GM18858 (cell line): ENCODE measurements around the gene EOGT.

Experiments
- ATAC-seq: cut with Tn5 transposase; IDR thresholded peaks from one replicate; pipeline ENCODE4 v1.9.1; 2021; ENCODE audit not compliant: unreplicated experiment

Gene EOGT

DNA sequence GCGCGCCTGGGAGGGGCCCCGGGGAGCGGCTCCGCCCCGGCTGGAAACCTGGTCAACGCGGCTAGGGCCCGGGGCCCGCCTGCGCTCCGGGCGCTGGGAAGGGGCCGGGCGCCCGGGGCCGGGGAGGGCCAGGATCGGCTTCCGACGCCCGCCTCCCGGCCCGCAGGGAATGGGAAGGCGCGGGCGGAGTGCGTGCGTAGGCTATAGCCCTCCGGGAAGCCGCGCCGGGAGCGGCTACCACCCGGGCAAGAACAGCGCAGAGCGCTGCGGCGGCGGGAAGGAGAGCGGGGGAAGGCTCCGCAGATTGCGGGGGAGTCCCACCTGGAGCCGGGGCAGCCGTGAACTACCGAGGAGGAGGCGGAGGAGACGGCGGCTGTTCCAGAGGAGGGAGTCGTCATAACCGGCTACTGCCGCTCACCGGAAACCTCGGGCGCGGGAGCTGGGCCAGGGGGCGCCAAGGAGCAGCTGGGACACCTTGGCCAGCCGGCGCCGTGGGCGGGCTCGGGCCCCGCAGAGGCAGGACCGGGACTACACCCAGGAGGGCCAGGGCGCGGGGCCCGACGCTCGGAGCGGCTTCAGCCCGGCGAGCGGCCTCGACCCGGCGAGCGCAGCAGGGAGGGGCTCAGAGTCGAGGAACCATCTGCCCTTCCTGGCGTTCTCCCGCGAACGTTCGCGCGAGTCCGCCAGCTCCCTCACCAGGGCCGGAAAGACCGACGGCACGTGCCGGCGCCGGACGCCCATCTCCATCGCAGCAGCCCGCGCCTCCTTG, at the start of gene EOGT:
EOGT (minus strand) TSS at position 432 of the 769 bp plus-strand sequence. CDS start 3,838 bp downstream, outside the sequence.
- peak; percentile 64 for ATAC-seq

DNA sequence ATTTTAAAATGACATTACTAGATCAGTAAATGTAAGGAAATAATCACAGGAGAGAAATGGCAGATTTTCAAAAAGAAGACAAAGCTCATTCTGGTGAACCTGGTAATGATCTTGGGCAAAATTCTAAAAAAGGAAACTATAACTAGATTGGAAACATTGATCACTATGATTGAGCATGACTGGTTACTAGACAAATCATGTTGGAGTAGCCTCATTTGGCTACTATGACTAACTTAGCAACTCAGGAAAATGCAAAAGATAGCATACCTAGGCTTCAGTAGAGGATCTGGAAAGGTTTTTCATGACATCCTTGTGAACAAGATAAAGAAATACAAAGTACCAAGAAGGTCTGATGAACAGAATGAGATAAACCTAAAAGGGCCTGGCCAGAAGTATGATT, 46.2 kb upstream of the EOGT start:
- ATAC-seq: no peak

GRCh38 chr3:69058947-69059224, 45.4 kb upstream of the EOGT start:
- no peak for ATAC-seq

DNA sequence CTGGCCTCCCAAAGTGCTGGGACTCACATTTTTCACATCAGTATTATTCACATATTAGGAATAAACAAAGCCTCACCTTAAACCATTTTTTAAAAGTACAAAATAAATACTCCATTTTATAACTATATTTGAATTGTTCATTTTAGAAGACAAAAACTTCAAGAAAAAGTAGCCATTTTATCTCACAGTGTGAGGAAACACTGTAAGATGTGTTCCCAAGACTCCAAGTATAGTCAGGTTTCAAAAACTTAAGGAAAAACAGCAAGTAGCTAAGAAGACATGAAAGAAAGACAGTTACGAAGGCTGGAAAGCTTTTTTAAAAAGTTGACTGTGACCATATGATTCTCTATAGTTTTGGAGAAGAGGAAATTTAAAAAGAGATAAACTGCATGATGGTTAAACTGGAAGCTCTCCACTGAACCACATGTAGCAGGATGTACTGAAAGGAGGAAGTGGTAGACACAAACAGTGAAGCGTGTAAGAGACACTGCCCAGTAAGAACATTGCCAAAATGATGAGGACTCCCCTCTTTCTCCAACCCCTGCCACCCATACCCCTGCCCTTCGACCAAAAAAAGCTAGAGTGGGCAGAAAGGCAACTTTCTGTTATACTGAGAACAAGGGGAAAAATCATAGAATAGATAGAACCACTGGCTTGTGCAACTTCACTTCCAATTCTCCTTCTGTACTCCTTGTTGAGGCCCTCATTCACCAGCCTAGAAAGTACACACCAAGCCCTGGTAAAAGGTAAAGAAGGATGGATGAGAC, 44.9 kb upstream of the EOGT start:
- ATAC-seq: peak; percentile 98

GRCh38 chr3:69052472-69052898, 39.0 kb upstream of the EOGT start:
- ATAC-seq: no peak

GRCh38 chr3:69051756-69052471, 38.4 kb upstream of the EOGT start, which contains the start of gene TMF1:
Gene TMF1 (minus strand): TSS chr3:69052333. CDS start chr3:69052086, 247 bp downstream.
- ATAC-seq: peak; percentile 94

- ATAC-seq: no peak
Observed at GRCh38 chr3:69048990-69049389, 35.5 kb upstream of the EOGT start.

DNA sequence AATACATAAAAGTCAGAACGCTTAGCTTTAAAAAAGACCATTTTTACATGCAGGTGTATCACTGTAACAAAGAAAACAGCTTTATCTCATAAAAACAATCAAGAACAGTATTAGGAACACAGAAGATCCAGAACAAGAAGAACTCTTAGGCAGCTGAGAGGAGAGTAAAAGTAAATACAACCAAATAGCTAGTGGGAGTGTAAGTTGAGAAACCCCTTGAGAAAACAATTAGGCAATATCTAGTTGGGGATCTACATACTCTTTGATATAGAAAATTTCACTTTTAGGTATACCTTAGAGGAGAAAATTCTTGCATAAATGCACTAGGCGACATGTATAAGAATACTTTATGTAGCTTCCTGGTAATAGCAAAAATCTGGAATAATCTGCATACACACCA, 31.1 kb upstream of the EOGT start:
- ATAC-seq: no peak

GRCh38 chr3:69033470-69033869, 20.0 kb upstream of the EOGT start:
- no peak for ATAC-seq

DNA sequence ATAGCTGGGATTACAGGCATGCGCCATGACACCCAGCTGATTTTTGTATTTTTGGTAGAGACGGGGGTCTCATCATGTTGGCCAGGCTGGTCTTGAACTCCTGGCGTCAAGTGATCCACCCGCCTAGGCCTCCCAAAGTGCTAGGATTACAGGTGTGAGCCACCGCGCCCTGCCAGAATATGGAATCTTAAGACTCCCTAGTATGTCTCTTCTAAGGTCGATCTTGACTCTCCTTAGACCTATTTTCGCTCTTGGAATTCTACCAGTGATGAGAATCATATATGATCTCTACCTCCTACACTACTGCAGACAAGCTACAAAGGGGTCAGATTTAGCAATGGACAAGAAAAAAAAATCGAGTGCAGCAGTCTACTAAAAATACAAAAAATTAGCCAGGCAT, 19.3 kb upstream of the EOGT start:
- ATAC-seq: no peak

GRCh38 chr3:69032142-69032541, 18.7 kb upstream of the EOGT start:
- no peak for ATAC-seq

- ATAC-seq: no peak
Observed at GRCh38 chr3:69031635-69032034, 18.2 kb upstream of the EOGT start.

GRCh38 chr3:69020857-69021256, 7.4 kb upstream of the EOGT start:
- ATAC-seq: no peak

DNA sequence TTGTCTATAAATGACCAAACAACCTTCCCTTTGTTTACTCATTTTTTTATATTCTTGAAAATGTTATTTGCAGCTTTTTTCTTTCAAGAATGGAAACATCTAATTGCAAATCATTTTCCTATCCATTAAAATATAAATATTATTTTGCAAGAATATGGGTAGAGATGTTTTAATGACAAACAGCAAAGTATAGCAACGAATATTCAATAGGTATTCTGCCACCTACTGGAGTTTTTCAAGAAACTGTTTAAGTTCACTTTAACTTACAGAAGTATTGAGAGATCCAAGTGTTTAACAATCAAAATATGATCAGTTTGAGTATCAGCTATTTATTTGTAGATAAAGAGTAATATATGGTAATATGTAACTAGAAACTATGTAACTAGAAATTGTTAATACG, 6.9 kb upstream of the EOGT start:
- no peak for ATAC-seq

DNA sequence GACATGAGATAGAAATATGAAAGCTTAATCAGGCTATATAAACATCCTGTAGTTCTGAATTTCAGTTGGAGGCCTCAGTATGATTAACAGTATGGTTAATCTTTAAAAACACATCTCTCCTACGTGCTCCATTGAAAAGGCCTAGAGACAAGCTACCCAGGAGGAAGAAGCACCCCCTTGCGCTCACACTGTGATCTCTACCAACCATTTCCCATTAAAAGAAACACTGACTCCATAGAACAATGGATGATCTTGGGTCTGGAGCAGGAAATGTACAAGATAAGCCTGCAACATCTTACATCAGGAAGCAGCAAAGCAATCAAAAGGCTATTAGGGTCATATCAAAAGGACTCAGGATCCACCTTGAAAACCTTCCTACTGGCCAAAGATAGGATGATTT, 3.4 kb upstream of the EOGT start:
- ATAC-seq: no peak

GRCh38 chr3:69016102-69016501, 2.6 kb upstream of the EOGT start:
- ATAC-seq: no peak

DNA sequence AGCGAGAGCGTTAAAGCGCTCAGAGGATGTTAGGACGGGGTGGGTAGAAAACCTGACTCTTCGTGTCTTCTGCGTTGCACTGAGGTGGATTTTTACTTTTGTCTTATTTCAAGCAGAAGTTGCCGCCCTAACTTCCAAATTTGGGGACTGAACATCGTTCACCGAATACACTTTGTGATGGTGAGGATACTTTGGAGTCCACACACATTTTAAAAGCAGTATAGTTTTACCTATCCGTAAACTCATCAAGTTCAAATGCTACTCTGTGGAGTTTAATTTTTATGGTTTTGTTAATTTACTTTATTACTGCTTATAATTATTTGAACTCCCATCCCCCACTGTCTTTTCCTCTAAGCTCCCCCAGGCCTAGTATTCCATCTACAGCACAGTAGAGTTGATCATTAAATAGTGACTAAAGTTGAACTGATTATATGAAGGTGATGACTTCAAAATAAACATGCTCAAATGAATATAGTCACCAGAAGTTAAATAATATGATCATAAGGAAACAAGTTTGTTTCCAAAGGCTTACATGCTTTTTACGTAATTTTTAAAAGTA, 617 bp upstream of the EOGT start:
- ATAC-seq: no peak

- peak; percentile 25 for ATAC-seq
Observed at GRCh38 chr3:69012800-69013252, 658 bp downstream of the EOGT start.

- ATAC-seq: no peak
Observed at GRCh38 chr3:69012100-69012799, 1.2 kb downstream of the EOGT start.

- no peak for ATAC-seq
Observed at GRCh38 chr3:69011096-69011730, 2.3 kb downstream of the EOGT start.
